Neural cell (in vitro differentiated cells): ENCODE data around the gene EHHADH. TPM values are rescaled to one million over a fixed set of nuclear protein-coding genes. Genes with fewer than 3 reads are reported as not detected.
A peak's percentile ranks its signal among the peaks of the same experiment; 100 is the strongest.

Experiments
- H2AFZ ChIP-seq: fragments of 200-600, 300-800 bp; sonication (generic), shearing (Covaris generic); 2 replicates; pipeline ENCODE4 v1.6.0; 2014; ENCODE audit warnings: low read depth, mild to moderate bottlenecking, antibody characterized with exemption, low read length, moderate library complexity
- H3F3A ChIP-seq: fragments of 200-600 bp; shearing (Covaris generic); 2 replicates; pipeline ENCODE4 v1.6.1; 2016; ENCODE audit warnings: mild to moderate bottlenecking, moderate library complexity, mixed read lengths, antibody characterized with exemption, low read length; ENCODE audit not compliant: insufficient read depth, poor library complexity, severe bottlenecking
- H3K27ac ChIP-seq: fragments of 200-600, 300-800 bp; sonication (generic), shearing (Covaris generic); 2 replicates; pipeline ENCODE4 v1.5.1; 2014; ENCODE audit warnings: mild to moderate bottlenecking, low read length, moderate library complexity
- H3K27me3 ChIP-seq: fragments of 300-800, 200-600 bp; sonication (generic), shearing (Covaris generic); 2 replicates; pipeline ENCODE4 v1.6.0; 2014; ENCODE audit warnings: mild to moderate bottlenecking, low read depth, low read length, moderate library complexity; ENCODE audit not compliant: insufficient read depth
- H3K36me3 ChIP-seq: fragments of 300-800, 200-600 bp; sonication (generic), shearing (Covaris generic); 2 replicates; pipeline ENCODE4 v1.5.1; 2014; ENCODE audit warnings: mild to moderate bottlenecking, antibody characterized with exemption, low read length, moderate library complexity; ENCODE audit not compliant: insufficient read depth
- H3K4me2 ChIP-seq: fragments of 300-800, 200-600 bp; sonication (generic), shearing (Covaris generic); 2 replicates; pipeline ENCODE4 v1.6.0; 2014; ENCODE audit warnings: mild to moderate bottlenecking, low read length
- H3K4me3 ChIP-seq: fragments of 300-800, 200-600 bp; sonication (generic), shearing (Covaris generic); 2 replicates; pipeline ENCODE4 v1.5.1; 2014; ENCODE audit warnings: mild to moderate bottlenecking, low read length, moderate library complexity
- H3K79me2 ChIP-seq: fragments of 200-600 bp; shearing (Covaris generic); replicated peaks from 2 replicates; pipeline ENCODE4 v1.6.0; 2014; ENCODE audit warnings: mild to moderate bottlenecking, low read length, moderate library complexity; ENCODE audit not compliant: insufficient read depth
- H3K9ac ChIP-seq: fragments of 300-800, 200-600 bp; sonication (generic), shearing (Covaris generic); 2 replicates; pipeline ENCODE4 v1.6.1; 2016; ENCODE audit warnings: mild to moderate bottlenecking, low read length, mixed read lengths
- H3K9me2 ChIP-seq: fragments of 200-600 bp; shearing (Covaris generic); 2 replicates; pipeline ENCODE4 v1.6.1; 2016; ENCODE audit warnings: mild to moderate bottlenecking, low read length, mixed read lengths; ENCODE audit not compliant: insufficient read depth
- H3K9me3 ChIP-seq: fragments of 200-600, 300-800 bp; sonication (generic), shearing (Covaris generic); 2 replicates; pipeline ENCODE4 v1.6.1; 2016; ENCODE audit warnings: mild to moderate bottlenecking, mixed run types, low read length, moderate library complexity, mixed read lengths
- H4K20me1 ChIP-seq: fragments of 200-600 bp; shearing (Covaris generic); 2 replicates; pipeline ENCODE4 v1.6.1; 2016; ENCODE audit warnings: mild to moderate bottlenecking, mixed run types; ENCODE audit not compliant: insufficient read depth
- EP300 ChIP-seq: fragments of 450-650 bp; conservative IDR thresholded peaks from 2 replicates; pipeline ENCODE4 v1.6.1; 2014; ENCODE audit warnings: antibody characterized with exemption, mild to moderate bottlenecking, moderate library complexity; ENCODE audit not compliant: poor library complexity, severe bottlenecking
- MXI1 ChIP-seq: fragments of 450-650 bp; conservative IDR thresholded peaks from 2 replicates; pipeline ENCODE4 v1.6.1; 2014; ENCODE audit warnings: antibody characterized with exemption, mild to moderate bottlenecking; ENCODE audit not compliant: poor library complexity, severe bottlenecking
- RAD21 ChIP-seq: fragments of 450-650 bp; conservative IDR thresholded peaks from 2 replicates; pipeline ENCODE4 v1.6.1; 2014; ENCODE audit warnings: antibody characterized with exemption, mild to moderate bottlenecking, moderate library complexity
- REST ChIP-seq: IDR thresholded peaks from 2 replicates; pipeline ENCODE4 v1.6.1; 2012; ENCODE audit warnings: borderline replicate concordance
- TAF1 ChIP-seq: IDR thresholded peaks from 2 replicates; pipeline ENCODE4 v1.6.1; 2012; ENCODE audit warnings: low read depth
- polyA plus RNA-seq: library from polyadenylated mRNA; depleted of rRNA; stranded (reverse); fragments of >200 nt; gene quantifications from 2 replicates; pipeline ENCODE4 v1.2.3, GENCODE V29; 2014

Gene EHHADH
- polyA plus RNA-seq, 1 donor from 2014 or later = 2.0 TPM

GRCh38 chr3:185155678-185156077, 98.2 kb downstream of the EHHADH start:
- Histone ChIP-seq H4K20me1 (no peaks in the 10 kb centered on the region), H3K9me2 (no peaks in the 10 kb centered on the region), H2AFZ (no peak overlapping the region), H3K36me3 (no peaks in the 10 kb centered on the region), H3K27ac (no peak overlapping the region), H3F3A (no peaks in the 10 kb centered on the region), H3K4me3 (no peak overlapping the region), H3K9me3 (no peaks in the 10 kb centered on the region), H3K79me2 (no peaks in the 10 kb centered on the region), H3K27me3 (peaks cover 16% of the 10 kb centered on the region), H3K4me2 (no peak overlapping the region), H3K9ac (no peak overlapping the region)
- no peak for TF ChIP-seq TAF1
- no peak for TF ChIP-seq RAD21

- no peak overlapping the region for H3K27ac ChIP-seq
- no peaks in the 10 kb centered on the region for H3F3A ChIP-seq
- no peak for TF ChIP-seq EP300
- H3K79me2 ChIP-seq = no peaks in the 10 kb centered on the region
- no peaks in the 10 kb centered on the region for H3K36me3 ChIP-seq
- no peaks in the 10 kb centered on the region for H4K20me1 ChIP-seq
- H3K9ac ChIP-seq = no peak overlapping the region
- no peak overlapping the region for H2AFZ ChIP-seq
- no peak overlapping the region for H3K4me2 ChIP-seq
- peaks cover 29% of the 10 kb centered on the region for H3K27me3 ChIP-seq
- no peaks in the 10 kb centered on the region for H3K9me2 ChIP-seq
- no peaks in the 10 kb centered on the region for H3K9me3 ChIP-seq
- H3K4me3 ChIP-seq = no peak overlapping the region
Observed at GRCh38 chr3:185153861-185154629, 99.8 kb downstream of the EHHADH start.

- peak overlapping the region; percentile 81 for H3K4me3 ChIP-seq
- H3K9me3 ChIP-seq = no peaks in the 10 kb centered on the region
- H2AFZ ChIP-seq = peak overlapping the region; percentile 52
- H4K20me1 ChIP-seq = no peaks in the 10 kb centered on the region
- H3F3A ChIP-seq = no peaks in the 10 kb centered on the region
- no peak overlapping the region for H3K4me2 ChIP-seq
- TF ChIP-seq MXI1 (no peak), REST (no peak), TAF1 (peak; percentile 25)
- no peaks in the 10 kb centered on the region for H3K9me2 ChIP-seq
- peak overlapping the region; percentile 72 for H3K9ac ChIP-seq
- H3K27me3 ChIP-seq = peaks cover 29% of the 10 kb centered on the region
- no peaks in the 10 kb centered on the region for H3K36me3 ChIP-seq
- H3K79me2 ChIP-seq = no peaks in the 10 kb centered on the region
- peak overlapping the region; percentile 70 for H3K27ac ChIP-seq
Observed at GRCh38 chr3:185153171-185153771, 100.6 kb downstream of the EHHADH start.
